GM19372 (cell line): ENCODE data around the gene GNB3.
A peak's percentile ranks its signal among the peaks of the same experiment; 100 is the strongest.
"Not testable (repeated sequence)": the region's sequence is repeated elsewhere in the genome, so short reads cannot be mapped to it uniquely, and the experiment has no call there.

ENCODE experiments used
- ATAC-seq: cut with Tn5 transposase; IDR thresholded peaks from one replicate; pipeline ENCODE4 v1.9.1; 2021; ENCODE audit warnings: mild to moderate bottlenecking, low read depth, moderate library complexity; ENCODE audit not compliant: unreplicated experiment

The GNB3 gene

GRCh38 chr12:6874015-6874368 is 33.3 kb downstream of the GNB3 start:
- ATAC-seq: not testable (repeated sequence)

- ATAC-seq: not testable (repeated sequence)
Measured at GRCh38 chr12:6879824-6880223, 39.1 kb downstream of the GNB3 start.

DNA sequence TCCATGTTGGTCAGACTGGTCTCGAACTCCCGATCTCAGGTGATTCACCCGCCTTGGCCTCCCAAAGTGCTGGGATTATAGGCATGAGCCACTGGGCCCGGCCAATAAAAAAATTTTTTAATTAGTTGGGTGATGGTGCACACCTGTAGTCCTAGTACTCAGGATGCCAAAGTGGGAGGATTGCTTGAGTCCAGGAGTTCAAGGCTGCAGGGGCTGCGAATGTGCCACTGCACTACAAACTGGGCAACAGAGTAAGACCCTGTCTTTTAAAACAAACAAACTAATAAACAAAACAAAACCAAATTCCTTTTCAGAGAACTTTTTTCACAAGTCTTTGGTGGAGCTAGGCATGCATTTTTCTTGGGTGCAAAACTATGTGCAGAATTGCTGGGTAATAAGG is 42.5 kb downstream of the GNB3 start:
- no peak for ATAC-seq

DNA sequence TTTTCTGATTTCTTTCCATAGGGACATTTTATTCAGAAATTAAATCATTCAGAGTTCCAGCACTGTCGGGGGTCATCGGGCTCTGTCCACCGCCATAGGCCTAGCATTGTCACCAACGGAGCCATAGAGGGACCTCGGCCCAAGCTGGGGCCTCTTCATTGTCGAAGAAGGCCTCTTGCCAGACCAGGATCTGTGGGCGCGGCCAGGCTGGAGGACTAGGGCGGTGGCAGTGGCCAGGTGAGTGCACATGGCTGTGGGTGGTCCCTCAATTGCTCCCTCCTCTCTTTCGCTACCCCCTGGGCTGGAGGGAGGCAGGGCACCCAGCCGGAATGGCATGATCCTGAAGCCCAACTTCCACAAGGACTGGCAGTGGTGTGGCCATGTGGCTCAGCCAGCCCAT is 43.0 kb downstream of the GNB3 start:
- ATAC-seq: no peak

DNA sequence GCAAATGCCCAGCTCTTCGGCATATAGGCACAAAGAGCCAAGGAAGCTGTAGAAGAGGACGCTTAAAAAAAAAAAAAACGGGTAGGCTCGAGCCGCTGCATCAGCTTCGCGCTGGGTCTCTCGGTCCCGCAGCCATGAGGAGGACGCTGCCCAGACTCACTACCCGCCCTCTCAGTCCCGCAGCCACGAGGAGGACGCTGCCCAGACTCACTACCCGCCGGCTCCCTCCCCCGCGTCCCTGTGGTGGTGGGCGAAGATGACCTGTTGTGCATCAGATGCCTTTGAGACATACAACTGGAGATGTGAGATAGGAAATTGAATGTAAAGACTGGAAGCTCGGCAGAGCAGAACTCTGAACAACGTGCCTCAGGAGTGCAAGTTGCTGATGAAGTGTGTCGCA is 43.8 kb downstream of the GNB3 start:
- ATAC-seq: no peak

DNA sequence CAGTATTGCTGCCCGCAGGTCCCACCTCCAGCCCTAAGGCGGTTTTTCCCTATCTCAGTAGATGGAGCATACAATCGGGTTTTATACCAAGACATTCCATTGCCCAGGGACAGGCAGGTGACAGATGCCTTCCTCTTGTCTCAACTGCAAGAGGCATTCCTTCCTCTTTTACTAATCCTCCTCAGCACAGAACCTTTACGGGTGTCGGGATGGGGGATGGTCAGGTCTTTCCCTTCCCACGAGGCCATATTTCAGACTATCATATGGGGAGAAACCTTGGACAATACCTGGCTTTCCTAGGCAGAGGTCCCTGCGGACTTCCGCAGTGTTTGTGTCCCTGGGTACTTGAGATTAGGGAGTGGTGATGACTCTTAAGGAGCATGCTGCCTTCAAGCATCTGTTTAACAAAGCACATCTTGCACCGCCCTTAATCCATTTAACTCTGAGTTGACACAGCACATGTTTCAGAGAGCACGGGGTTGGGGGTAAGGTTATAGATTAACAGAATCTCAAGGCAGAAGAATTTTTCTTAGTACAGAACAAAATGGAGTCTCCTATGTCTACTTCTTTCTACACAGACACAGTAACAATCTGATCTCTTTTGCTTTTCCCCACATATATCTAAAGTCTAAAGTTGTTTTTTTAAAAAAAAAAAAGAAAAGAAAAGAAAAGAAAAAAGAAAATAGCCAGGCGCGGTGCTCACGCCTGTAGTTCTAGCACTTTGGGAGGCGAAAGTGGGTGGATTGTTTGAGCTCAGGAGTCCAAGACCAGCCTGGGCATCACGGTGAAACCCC is 45.7 kb downstream of the GNB3 start:
- ATAC-seq: not testable (repeated sequence)

DNA sequence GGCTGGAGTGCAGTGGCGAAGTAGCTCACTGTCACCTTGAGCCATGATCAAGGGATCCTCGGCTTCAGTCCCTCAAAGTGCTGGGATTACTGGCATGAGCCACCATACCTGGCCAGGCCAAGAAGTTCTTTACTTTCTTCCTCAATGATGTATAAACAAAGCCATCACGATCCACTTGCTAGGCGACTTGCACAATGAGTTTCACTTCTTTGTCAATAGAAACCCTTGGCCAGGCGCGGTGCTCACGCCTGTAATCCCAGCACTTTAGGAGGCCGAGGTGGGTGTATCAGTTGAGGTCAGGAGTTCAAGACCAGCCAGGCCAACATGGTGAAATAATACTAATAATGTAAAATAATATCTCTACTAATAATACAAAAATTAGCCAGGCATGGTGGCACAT is 46.7 kb downstream of the GNB3 start:
- no peak for ATAC-seq

DNA sequence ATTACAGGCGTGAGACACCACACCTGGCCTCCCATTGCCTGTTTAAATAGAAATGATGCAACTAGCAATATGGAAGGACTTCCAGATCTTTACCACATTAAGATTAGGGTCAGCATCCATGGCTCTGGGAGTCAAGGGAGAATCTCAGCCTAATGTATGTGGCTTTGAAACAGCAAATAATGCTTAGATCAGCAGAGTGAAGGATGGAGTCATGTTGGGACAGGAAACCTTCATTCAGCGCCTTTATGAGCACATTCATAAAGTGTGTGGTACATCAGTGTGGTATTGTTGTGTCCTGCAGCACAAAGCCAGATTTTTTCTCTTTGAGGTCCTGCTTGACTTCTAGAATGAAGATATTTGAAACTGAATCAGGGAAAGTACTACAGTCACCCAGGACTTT is 47.6 kb downstream of the GNB3 start:
- no peak for ATAC-seq

DNA sequence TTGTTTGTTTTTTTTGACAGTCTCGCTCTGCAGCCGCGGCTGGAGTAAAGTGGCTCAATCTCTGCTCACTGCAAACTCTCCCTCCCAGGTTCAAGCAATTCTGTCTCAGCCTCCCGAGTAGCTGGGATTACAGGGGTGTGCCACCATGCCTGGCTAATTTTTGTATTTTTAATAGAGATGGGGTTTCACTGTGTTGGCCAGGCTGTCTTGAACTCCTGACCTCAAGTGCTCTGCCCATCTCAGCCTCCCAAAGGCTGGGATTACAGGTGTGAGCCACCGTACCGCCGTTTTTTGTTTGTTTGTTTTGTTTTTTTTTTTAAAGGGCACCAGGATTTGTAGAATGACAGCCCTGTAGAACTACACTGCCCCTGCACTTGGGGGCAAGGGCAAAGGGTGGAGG is 48.1 kb downstream of the GNB3 start:
- ATAC-seq: not testable (repeated sequence)

- ATAC-seq: not testable (repeated sequence)
Measured at GRCh38 chr12:6889775-6890573, 49.2 kb downstream of the GNB3 start.

DNA sequence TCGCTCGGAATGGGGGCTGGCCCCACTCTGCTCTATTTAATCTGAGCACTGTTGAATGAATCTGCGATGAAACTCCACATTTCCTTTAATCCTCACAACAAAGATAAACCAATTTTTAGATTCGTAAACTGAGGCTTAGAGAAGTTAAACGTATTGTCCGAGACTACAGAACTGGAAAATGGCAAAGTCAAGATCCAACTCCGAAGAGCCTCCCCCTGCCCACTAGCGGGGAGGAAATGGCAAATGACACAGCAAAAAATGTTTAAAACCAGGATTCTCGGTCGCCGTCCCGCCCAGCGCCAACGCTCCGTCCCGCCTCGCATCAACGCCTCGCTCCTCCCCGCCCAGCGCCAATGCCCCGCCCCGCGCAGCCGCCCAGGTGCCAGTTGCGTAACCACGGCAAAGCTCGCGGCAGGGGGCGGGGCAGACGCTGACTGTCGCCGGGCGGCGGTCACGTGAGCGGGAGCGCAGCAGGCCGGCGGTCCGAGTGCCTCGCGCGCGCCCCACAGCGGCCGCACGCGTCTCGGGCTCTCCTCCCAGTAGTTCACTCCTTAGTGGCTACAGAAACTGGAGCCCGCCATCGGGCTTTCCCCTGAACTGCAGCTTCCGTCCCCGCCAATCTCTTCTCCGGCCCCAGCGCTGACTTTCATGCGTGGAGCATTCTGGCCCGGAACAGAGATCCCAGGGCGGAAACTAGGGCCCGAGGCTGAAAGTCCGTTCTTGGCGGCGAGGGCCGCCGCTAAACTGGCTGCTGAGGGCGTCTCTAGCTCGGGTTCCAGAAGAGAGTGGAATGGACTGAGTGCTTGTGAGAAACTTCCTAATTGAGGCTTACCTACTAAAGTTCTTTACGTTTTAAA is 50.3 kb downstream of the GNB3 start:
- peak; percentile 96 for ATAC-seq

DNA sequence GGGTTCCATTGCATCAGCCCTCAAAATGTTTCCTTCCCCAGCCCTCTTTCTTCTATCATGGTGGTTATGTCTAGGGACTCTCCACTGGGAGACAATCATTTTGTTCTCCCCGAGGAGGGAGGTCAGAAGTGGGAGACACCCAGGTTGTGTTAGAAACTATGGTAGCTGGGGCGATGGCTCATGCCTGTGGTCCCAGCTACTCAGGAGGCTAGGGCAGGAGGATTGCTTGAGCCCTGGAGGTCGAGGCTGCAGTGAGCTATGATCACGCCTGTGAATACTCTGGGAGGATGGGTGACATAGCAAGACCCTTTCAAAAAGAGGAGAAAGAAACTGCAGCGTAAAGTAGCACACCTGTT is 50.9 kb downstream of the GNB3 start:
- no peak for ATAC-seq

DNA sequence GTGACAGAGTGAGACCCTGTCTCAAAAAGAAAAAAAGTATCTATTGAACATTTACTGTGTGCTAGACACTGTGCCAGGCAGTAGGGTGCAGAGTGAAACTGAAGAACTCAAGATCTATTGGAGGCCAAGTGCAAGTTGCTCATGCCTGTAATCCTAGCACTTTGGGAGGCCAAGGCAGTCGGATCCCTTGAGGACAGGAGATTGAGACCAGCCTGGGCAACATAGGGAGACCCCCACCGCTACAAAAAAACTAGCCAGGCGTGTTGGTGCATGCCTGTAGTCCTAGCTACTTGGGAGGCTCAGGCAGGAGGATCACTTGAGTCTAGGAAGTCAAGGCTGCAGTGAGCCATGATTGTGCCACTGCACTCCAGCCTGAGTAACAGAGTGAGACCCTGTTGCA is 52.0 kb downstream of the GNB3 start:
- not testable (repeated sequence) for ATAC-seq

DNA sequence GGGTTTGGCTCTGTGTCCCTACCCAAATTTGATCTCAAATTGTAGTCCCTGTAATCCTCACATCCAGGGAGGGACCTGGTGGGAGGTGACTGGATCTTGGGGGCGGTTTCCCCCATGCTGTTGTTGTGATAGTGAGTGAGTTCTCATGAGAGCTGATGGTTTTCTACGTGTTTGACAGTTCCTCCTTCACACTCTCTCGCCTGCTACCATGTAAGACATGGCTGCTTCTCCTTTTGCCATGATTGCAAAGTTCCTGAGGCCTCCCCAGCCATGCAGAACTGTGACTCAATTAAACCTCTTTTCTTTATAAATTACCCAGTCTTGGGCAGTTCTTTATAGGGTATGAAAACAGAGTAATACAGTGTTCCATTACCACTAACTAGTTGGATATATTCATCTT is 53.6 kb downstream of the GNB3 start:
- no peak for ATAC-seq
